Aorta (tissue), 5 donors: ENCODE results near the gene SLC24A3. TPM values are rescaled to one million over a fixed set of nuclear protein-coding genes. Genes with fewer than 3 reads are reported as not detected.

Source experiments
- ATAC-seq: fragments of 200-7000 bp; cut with Tn5 transposase; one replicate; pipeline ENCODE4 v1.9.1; 2022; ENCODE audit warnings: moderate library complexity; ENCODE audit not compliant: low FRiP score
- DNase-seq, 2 donors: peaks; one replicate each; pipeline ENCODE4 v3.0.0-alpha.2; 2020
- H3K27ac ChIP-seq, 2 donors: one replicate each; pipeline ENCODE4 v1.5.1; 2013; ENCODE audit warnings: low read length in 2 of 2, mild to moderate bottlenecking in 2 of 2, moderate library complexity in 2 of 2, control low read depth in 1 of 2, inconsistent platforms in 1 of 2, low read depth in 1 of 2
- H3K27me3 ChIP-seq, 2 donors: one replicate each; pipeline ENCODE4 v1.6.1; 2013; ENCODE audit warnings: control low read depth in 1 of 2, low read length in 1 of 2, mild to moderate bottlenecking in 1 of 2, moderate library complexity in 1 of 2; ENCODE audit not compliant: insufficient read depth in 2 of 2, control insufficient read depth in 1 of 2
- H3K36me3 ChIP-seq, 2 donors: one replicate each; pipeline ENCODE4 v1.6.1; 2013; ENCODE audit warnings: control low read depth in 1 of 2, low read length in 1 of 2, mild to moderate bottlenecking in 1 of 2; ENCODE audit not compliant: insufficient read depth in 2 of 2, control insufficient read depth in 1 of 2
- H3K4me1 ChIP-seq, 2 donors: one replicate each; pipeline ENCODE4 v1.6.1; 2013; ENCODE audit warnings: low read length in 2 of 2, control low read depth in 1 of 2, mild to moderate bottlenecking in 1 of 2, moderate library complexity in 1 of 2; ENCODE audit not compliant: insufficient read depth in 2 of 2, control insufficient read depth in 1 of 2
- H3K4me3 ChIP-seq, 2 donors: one replicate each; pipeline ENCODE4 v1.5.1; 2013; ENCODE audit warnings: low read length in 2 of 2, control low read depth in 1 of 2, mild to moderate bottlenecking in 1 of 2
- H3K9me3 ChIP-seq: one replicate; pipeline ENCODE4 v1.6.1; 2013; ENCODE audit warnings: mild to moderate bottlenecking, low read length; ENCODE audit not compliant: control insufficient read depth
- WGBS, 2 donors: extraction: QIAGEN DNeasy Blood & Tissue Kit; methylation state at CpG; one replicate each; pipeline ENCODE4 v1.1.7; 2013; 5-methylcytosine and 5-hydroxymethylcytosine counted together
- intact Hi-C, 2 donors: fragments of 100-400 bp; cut with DNase I; formaldehyde crosslinking; loops; one replicate each; pipeline versions ENCODE4 v1.14.2 to v1.15.0; 2022
- polyA plus RNA-seq, 2 donors: library from polyadenylated mRNA; stranded (reverse); fragments of 200-250 nt; gene quantifications; one replicate each; pipeline ENCODE4 v1.2.3, GENCODE V29; 2013
- total RNA-seq, 2 donors: library from RNA; stranded (reverse); fragmentation: NEBNext Ultra II Directional; extraction: Animal tissue kit (Norgen Biotek cat#: 25700); gene quantifications; one replicate each; pipeline ENCODE4 v1.2.1, GENCODE V29; 2021
- donor health status: healthy with polysubstance abuse.
- donor health status: Bipolar disorder and iron deficiency.
- donor health status: DM: no; HTN: no; CAD: no.
- donor health status: DM: no; HTN: no; CAD: no.
- donor health status: DM: yes; HTN: yes; CAD: no.

Gene SLC24A3
- total and polyA plus RNA-seq, 4 donors: 8.8 to 24.9 (median 19.1) TPM

- 76 to 77% methylated on average over 6 of the region's 6 CpGs for WGBS, 2 donors
- intact Hi-C loops: loop anchor here in 1 of 2 donors (10.0 kb wide), 1 partner anchor 156 kb away; the partner anchor contains the start of gene SLC24A3
- DNase-seq: no peak
These were observed 157.9 kb downstream of the SLC24A3 start for GRCh38 chr20:19370076-19371075.

GRCh38 chr20:19371112-19371511 lies 158.7 kb downstream of the SLC24A3 start:
- Histone ChIP-seq H3K27me3 (no peaks in the 10 kb centered on the region), H3K9me3 (no peaks in the 10 kb centered on the region), H3K4me1 (no peaks in the 10 kb centered on the region), H3K4me3 (no peak overlapping the region), H3K36me3 (no peaks in the 10 kb centered on the region), H3K27ac (no peak overlapping the region)
- WGBS, 2 donors: 97 to 100% methylated on average over 1 of the region's 1 CpG
- no peak for DNase-seq
- no peak for ATAC-seq
- intact Hi-C loops: loop anchor here in 1 of 2 donors (10.0 kb wide), 1 partner anchor 156 kb away; the partner anchor contains the start of gene SLC24A3

More at GRCh38 chr20:19370076-19371075, 157.9 kb downstream of the SLC24A3 start:
- no peaks in the 10 kb centered on the region for H3K36me3 ChIP-seq
- no peaks in the 10 kb centered on the region for H3K9me3 ChIP-seq
- no peaks in the 10 kb centered on the region for H3K27me3 ChIP-seq
- no peak for ATAC-seq
- H3K27ac ChIP-seq: no peak overlapping the region
- no peak overlapping the region for H3K4me3 ChIP-seq
- no peaks in the 10 kb centered on the region for H3K4me1 ChIP-seq

GRCh38 chr20:19374216-19374615 lies 161.8 kb downstream of the SLC24A3 start:
- H3K4me1 ChIP-seq: peaks cover 0 to 5% of the 10 kb centered on the region in 2 donors
- no peaks in the 10 kb centered on the region for H3K9me3 ChIP-seq
- H3K27me3 ChIP-seq: no peaks in the 10 kb centered on the region
- no peak for DNase-seq
- intact Hi-C loops: loop anchor here in 1 of 2 donors (10.0 kb wide), 1 partner anchor 159 kb away; the partner anchor contains the start of gene SLC24A3
- H3K27ac ChIP-seq: no peak overlapping the region
- ATAC-seq: no peak
- H3K4me3 ChIP-seq: no peak overlapping the region
- 61 to 68% methylated on average over 3 of the region's 3 CpGs for WGBS, 2 donors
- H3K36me3 ChIP-seq: no peaks in the 10 kb centered on the region

- 66 to 76% methylated on average over 6 of the region's 6 CpGs for WGBS, 2 donors
- H3K4me3 ChIP-seq: no peak overlapping the region
- DNase-seq (no peak), ATAC-seq (no peak)
- intact Hi-C loops: loop anchor here in 1 of 2 donors (10.0 kb wide), 1 partner anchor 161 kb away; the partner anchor contains the start of gene SLC24A3
- H3K36me3 ChIP-seq: no peaks in the 10 kb centered on the region
- H3K9me3 ChIP-seq: no peaks in the 10 kb centered on the region
- H3K4me1 ChIP-seq: peaks cover 0 to 5% of the 10 kb centered on the region in 2 donors
- no peak overlapping the region for H3K27ac ChIP-seq
- no peaks in the 10 kb centered on the region for H3K27me3 ChIP-seq
These were observed 163.0 kb downstream of the SLC24A3 start for GRCh38 chr20:19375395-19375794.

- DNase-seq (no peak), ATAC-seq (no peak)
- Histone ChIP-seq H3K36me3 (no peaks in the 10 kb centered on the region), H3K4me1 (peaks cover 0 to 5% of the 10 kb centered on the region in 2 donors), H3K9me3 (no peaks in the 10 kb centered on the region), H3K4me3 (no peak overlapping the region), H3K27ac (no peak overlapping the region), H3K27me3 (no peaks in the 10 kb centered on the region)
- 91 to 92% methylated on average over 2 of the region's 2 CpGs for WGBS, 2 donors
- intact Hi-C loops: loop anchor here in 1 of 2 donors (10.0 kb wide), 1 partner anchor 161 kb away; the partner anchor contains the start of gene SLC24A3
These were observed 163.4 kb downstream of the SLC24A3 start for GRCh38 chr20:19375801-19376200.

GRCh38 chr20:19376451-19377229 lies 164.2 kb downstream of the SLC24A3 start:
- ATAC-seq (peak; percentile 71), DNase-seq (no peak)
- H3K27me3 ChIP-seq: no peaks in the 10 kb centered on the region
- H3K36me3 ChIP-seq: no peaks in the 10 kb centered on the region
- peaks cover 0 to 5% of the 10 kb centered on the region in 2 donors for H3K4me1 ChIP-seq
- no peak overlapping the region for H3K27ac ChIP-seq
- H3K9me3 ChIP-seq: no peaks in the 10 kb centered on the region
- intact Hi-C loops: loop anchor here in 1 of 2 donors (10.0 kb wide), 1 partner anchor 162 kb away; the partner anchor contains the start of gene SLC24A3
- H3K4me3 ChIP-seq: no peak overlapping the region
- WGBS, 2 donors: 20 to 27% methylated on average over 17 of the region's 17 CpGs

- no peak overlapping the region for H3K4me3 ChIP-seq
- no peak for DNase-seq
- no peaks in the 10 kb centered on the region for H3K27me3 ChIP-seq
- no peak overlapping the region for H3K27ac ChIP-seq
- ATAC-seq: no peak
- no peaks in the 10 kb centered on the region for H3K36me3 ChIP-seq
- peaks cover 0 to 5% of the 10 kb centered on the region in 2 donors for H3K4me1 ChIP-seq
- no peaks in the 10 kb centered on the region for H3K9me3 ChIP-seq
- intact Hi-C loops: loop anchor here in 1 of 2 donors (10.0 kb wide), 1 partner anchor 163 kb away; the partner anchor contains the start of gene SLC24A3
- 35 to 47% methylated on average over 3 of the region's 3 CpGs for WGBS, 2 donors
These were observed 165.6 kb downstream of the SLC24A3 start for GRCh38 chr20:19378058-19378457.

DNA sequence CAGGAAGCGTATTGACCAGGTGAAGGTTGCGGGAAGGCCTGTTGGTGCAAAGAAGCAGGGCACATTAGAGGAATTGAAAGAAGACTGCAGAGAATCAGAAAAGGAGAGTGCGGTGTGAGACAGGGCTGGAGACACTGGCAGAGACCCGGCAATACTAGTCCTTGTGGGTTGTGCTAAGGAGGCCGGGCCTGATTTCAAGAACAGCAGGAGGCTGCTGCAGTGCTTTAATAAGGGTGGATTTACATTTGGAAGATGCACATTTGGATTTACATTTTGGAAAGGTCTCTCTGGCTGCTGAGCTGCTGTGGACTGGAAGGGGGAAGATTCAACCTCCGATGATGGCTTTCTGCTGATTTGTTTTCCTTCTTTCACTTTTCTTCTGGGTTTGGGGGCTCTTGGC lies 167.8 kb downstream of the SLC24A3 start:
- no peak for DNase-seq
- intact Hi-C loops: no loop called here
- H3K27ac ChIP-seq: no peak overlapping the region
- H3K27me3 ChIP-seq: no peaks in the 10 kb centered on the region
- H3K4me3 ChIP-seq: no peak overlapping the region
- H3K36me3 ChIP-seq: no peaks in the 10 kb centered on the region
- no peaks in the 10 kb centered on the region for H3K9me3 ChIP-seq
- peaks cover 0 to 5% of the 10 kb centered on the region in 2 donors for H3K4me1 ChIP-seq
- no peak for ATAC-seq
- 88 to 90% methylated on average over 6 of the region's 6 CpGs for WGBS, 2 donors
